AG09319 (cell line): Measurements from ENCODE around the gene MAST2.

Experiments
- DNase-seq: peaks from one replicate; pipeline ENCODE4 v3.0.0-alpha.2; 2010; ENCODE audit warnings: low read depth; ENCODE audit errors: extremely low read depth
- TF ChIP-seq, protein P1 (sequence below): IDR thresholded peaks from 2 replicates; pipeline ENCODE4 v1.5.1; 2011; ENCODE audit warnings: low read depth, mild to moderate bottlenecking, inconsistent platforms, low read length, moderate library complexity

MAST2 gene

GRCh38 chr1:45969866-45970265, 166.5 kb downstream of the MAST2 start:
- TF ChIP-seq, protein P1, sequence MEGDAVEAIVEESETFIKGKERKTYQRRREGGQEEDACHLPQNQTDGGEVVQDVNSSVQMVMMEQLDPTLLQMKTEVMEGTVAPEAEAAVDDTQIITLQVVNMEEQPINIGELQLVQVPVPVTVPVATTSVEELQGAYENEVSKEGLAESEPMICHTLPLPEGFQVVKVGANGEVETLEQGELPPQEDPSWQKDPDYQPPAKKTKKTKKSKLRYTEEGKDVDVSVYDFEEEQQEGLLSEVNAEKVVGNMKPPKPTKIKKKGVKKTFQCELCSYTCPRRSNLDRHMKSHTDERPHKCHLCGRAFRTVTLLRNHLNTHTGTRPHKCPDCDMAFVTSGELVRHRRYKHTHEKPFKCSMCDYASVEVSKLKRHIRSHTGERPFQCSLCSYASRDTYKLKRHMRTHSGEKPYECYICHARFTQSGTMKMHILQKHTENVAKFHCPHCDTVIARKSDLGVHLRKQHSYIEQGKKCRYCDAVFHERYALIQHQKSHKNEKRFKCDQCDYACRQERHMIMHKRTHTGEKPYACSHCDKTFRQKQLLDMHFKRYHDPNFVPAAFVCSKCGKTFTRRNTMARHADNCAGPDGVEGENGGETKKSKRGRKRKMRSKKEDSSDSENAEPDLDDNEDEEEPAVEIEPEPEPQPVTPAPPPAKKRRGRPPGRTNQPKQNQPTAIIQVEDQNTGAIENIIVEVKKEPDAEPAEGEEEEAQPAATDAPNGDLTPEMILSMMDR = no peak
- DNase-seq = no peak

GRCh38 chr1:45971335-45971734, 167.9 kb downstream of the MAST2 start:
- TF ChIP-seq, protein P1 = no peak
- no peak for DNase-seq

DNA sequence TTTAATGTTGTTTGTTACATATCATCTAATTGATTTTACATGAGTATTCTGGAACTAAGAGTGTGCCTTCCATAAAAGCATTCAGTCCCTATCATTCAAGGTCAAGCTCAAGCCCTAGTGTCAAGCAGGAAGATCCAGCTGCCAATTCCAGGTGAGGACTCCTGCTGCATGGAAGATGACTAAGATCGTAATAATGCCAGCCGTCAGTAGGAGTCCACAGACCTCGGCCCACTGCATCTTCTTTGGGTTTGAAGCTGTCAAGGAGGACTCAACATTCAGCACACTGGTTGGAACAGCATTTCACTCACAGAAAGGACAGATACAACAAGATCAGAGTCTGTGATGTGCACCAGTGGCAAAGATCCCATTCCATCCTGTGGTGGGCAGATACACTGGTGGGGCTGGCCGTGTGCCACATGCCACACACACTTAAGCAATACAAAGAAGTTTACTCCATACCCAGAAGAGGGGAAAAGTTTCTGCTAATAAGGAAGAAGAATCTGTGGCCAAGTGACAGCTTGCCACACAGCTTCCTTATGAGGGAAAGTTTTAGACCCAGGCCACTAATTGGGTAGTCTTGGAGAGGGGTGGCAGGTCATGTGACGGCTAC, 168.6 kb downstream of the MAST2 start:
- no peak for DNase-seq

DNA sequence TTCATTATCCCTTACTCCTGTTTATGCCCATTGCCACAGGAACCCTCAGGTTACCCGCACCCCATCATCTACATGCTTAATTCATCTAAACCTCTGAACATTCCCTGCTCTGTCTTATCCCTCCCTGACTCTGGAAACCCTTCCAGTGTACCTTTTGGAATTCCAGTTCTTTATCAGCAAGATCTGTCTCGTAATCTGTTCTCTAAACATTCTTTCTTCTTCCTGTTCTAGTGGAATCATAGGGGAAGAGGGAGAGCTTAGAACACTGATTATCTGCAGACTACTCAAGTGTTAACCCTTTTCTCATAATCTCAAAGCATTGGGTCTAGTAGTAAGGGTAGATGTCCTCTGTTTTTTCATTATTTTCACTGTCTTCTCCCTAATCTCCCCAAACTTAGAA, 169.2 kb downstream of the MAST2 start:
- TF ChIP-seq, protein P1 = no peak
- DNase-seq = no peak

More for the DNA sequence above, 168.6 kb downstream of the MAST2 start:
- TF ChIP-seq, protein P1 = no peak

DNA sequence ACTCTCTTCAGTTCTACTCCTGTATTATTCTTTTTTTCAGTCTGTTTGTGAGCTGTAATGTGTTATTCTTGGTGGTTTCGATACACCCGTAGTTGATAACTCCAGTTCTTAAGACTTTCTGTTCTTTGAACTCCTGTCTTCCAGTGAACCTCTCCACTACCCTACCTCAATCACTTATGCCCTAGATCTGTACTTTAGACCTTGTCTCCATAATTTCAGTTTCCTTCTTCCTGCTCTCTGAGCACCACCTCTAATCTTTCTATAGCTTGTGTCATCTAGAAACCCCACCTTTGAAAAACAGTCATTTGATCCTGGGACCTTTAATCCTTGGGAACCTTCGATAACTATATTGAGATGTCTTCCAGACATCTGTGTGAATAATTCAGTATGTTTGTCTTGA, 169.7 kb downstream of the MAST2 start:
- TF ChIP-seq, protein P1 = no peak
- DNase-seq = no peak

DNA sequence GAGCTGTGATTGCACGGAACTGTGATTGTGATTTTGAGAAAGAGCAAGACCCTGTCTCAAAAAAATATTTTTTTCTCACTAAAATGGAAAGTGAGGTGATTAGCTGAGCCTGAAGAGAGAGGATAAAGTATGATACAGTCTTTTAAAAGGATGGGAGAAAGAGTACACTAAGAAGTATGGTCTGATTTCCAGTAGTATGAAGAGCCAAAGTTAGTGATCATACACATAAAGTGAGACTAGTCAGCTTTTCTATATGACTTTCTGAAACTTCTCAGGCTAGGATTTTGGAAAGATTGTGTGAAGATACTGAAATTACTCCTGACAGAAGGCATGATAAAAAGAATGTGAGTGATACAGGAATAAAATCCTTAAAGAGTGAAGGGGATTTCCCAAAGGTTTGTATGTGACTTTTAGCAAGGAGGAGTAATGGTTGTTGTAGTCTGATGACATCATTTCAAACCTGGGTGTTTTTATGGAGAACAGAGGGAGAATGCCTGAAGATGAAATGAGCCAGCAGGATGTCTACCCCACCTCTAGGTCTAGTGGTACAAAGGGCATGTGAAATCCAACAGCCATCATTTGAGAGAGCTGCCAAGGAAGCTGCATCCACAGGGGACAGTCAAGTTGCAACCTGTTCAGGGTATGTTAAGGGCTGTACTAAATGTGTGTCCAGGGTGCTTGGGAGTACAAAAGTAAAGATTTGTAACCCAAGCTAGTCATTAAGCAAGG, 171.3 kb downstream of the MAST2 start:
- TF ChIP-seq, protein P1 = no peak
- DNase-seq = no peak

- TF ChIP-seq, protein P1 = no peak
- DNase-seq = no peak
These were observed 173.2 kb downstream of the MAST2 start for GRCh38 chr1:45976623-45977022.
